GM12878 (cell line): Measurements from ENCODE around the gene PIGV. TPM values are rescaled to one million over a fixed set of nuclear protein-coding genes. Genes with fewer than 3 reads are reported as not detected.

Source experiments
- EED ChIP-seq: sonication (generic); IDR thresholded peaks from 2 replicates; pipeline ENCODE4 v1.6.1; 2016; ENCODE audit warnings: antibody characterized with exemption, low read depth
- KLF5 ChIP-seq: fragments of 450-650 bp; IDR thresholded peaks from 2 replicates; pipeline ENCODE4 v1.6.1; 2014; ENCODE audit warnings: mild to moderate bottlenecking; ENCODE audit not compliant: partially characterized antibody
- NR2C1 ChIP-seq: fragments of 450-650 bp; IDR thresholded peaks from 2 replicates; pipeline ENCODE4 v1.6.1; 2017; ENCODE audit warnings: antibody characterized with exemption, mild to moderate bottlenecking, moderate library complexity
- RAD51 ChIP-seq: fragments of 450-650 bp; IDR thresholded peaks from 2 replicates; pipeline ENCODE4 v1.6.1; 2016; ENCODE audit warnings: moderate library complexity, mild to moderate bottlenecking, inconsistent platforms
- SP1 ChIP-seq: IDR thresholded peaks from one replicate; pipeline ENCODE4 v1.6.1; 2011; ENCODE audit warnings: low read depth, low read length
- STAT1 ChIP-seq: fragments of 450-650 bp; conservative IDR thresholded peaks from 2 replicates; pipeline ENCODE4 v1.6.1; 2014; ENCODE audit warnings: antibody characterized with exemption, mild to moderate bottlenecking
- ZNF207 ChIP-seq: fragments of 450-650 bp; IDR thresholded peaks from 2 replicates; pipeline ENCODE4 v1.6.1; 2014; ENCODE audit warnings: antibody characterized with exemption, mild to moderate bottlenecking, borderline replicate concordance
- polyA plus RNA-seq, 11 experiments: library from polyadenylated mRNA; depleted of rRNA in 4 of 11; unstranded in 6 of 11; stranded (reverse) in 5 of 11; fragments of >200 nt; fragmentation: Nextera tagmentation in 4 of 11; fragmentation: Illumina TruSeq in 1 of 11; extraction: Ambion mirVana in 4 of 11; extraction: Trizol in 1 of 11; gene quantifications; 1 replicate in 1 of 11; 2 replicates in 10 of 11; pipeline versions ENCODE4 v1.2.1 to v1.2.3, GENCODE V29; 2011 to 2016; ENCODE audit warnings: inconsistent platforms in 2 of 11, missing spikeins in 2 of 11, low read depth in 1 of 11
- total RNA-seq, 4 experiments: library from RNA; depleted of rRNA in 3 of 4; stranded (reverse); fragments of >200 nt in 3 of 4; fragmentation: Illumina TruSeq in 1 of 4; extraction: Trizol in 1 of 4; gene quantifications; 2 replicates each; pipeline versions ENCODE4 v1.2.1 to v1.2.3, GENCODE V29; 2013 to 2021
- TF ChIP-seq, protein P1 (sequence below): fragments of 450-650 bp; IDR thresholded peaks from 2 replicates; pipeline ENCODE4 v1.6.1; 2017; ENCODE audit warnings: mild to moderate bottlenecking, moderate library complexity
- TF ChIP-seq, protein P2 (sequence below): fragments of 450-650 bp; formaldehyde crosslinking; IDR thresholded peaks from 2 replicates; pipeline ENCODE4 v1.5.0; 2022; ENCODE audit warnings: mild to moderate bottlenecking, missing genetic modification characterization
- TF ChIP-seq, protein P3 (sequence below): IDR thresholded peaks from 2 replicates; pipeline ENCODE4 v1.6.1; 2011; ENCODE audit warnings: borderline replicate concordance, low read depth, mild to moderate bottlenecking, moderate library complexity, low read length; ENCODE audit not compliant: insufficient read depth, poor library complexity, severe bottlenecking
- TF ChIP-seq, protein P4 (sequence below): fragments of 450-650 bp; IDR thresholded peaks from 2 replicates; pipeline ENCODE4 v1.6.1; 2016; ENCODE audit warnings: mild to moderate bottlenecking
- TF ChIP-seq, protein P5 (sequence below): IDR thresholded peaks from 2 replicates; pipeline ENCODE4 v1.6.1; 2012; ENCODE audit warnings: improper control_type of control experiment, low read depth, low read length; ENCODE audit not compliant: insufficient replicate concordance

The PIGV gene
- total and polyA plus RNA-seq, 10 of the 15 experiments (the other 5 are each of a cell fraction or from before 2014, with no cell fraction given): 8.8 to 18.1 (median 11.9) TPM

DNA sequence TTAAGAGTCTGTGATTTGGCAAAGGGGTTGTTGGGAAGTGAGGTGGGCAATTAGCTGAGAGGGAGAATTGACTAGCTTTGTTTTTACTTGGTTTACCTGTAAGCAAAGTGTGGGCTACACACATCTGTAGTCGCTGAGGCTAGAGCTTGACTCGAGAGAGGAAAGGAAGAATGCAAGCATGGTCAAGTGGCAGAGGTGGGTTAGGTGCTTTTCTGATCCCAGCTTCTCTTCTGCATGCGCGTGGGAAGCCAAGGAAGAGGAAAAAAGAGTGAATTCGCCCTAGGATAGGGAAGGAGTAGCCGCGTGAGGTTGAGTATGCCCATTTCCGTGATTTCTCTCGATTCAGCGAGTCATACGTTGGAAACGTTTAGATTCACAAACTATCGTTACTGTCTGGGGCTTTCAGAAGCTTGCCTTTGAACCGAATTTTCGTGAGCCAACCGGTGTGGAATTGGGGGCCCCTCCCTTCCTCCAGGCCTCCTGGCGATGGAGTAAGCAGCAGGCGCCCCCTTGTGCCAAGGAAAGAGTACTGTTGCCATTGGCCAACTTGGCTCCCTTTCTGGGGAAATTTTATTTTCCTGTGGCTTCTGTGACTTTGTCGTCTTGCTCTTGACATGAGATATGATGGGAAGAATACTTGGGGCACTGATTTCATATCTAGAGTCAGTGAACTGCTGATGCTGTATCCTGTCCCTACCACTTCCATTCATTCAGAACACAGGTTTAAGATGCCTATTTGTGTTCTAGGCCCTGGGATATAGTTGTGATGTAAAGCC lies 1.3 kb downstream of the PIGV start (continued):
- TF ChIP-seq, protein P1, sequence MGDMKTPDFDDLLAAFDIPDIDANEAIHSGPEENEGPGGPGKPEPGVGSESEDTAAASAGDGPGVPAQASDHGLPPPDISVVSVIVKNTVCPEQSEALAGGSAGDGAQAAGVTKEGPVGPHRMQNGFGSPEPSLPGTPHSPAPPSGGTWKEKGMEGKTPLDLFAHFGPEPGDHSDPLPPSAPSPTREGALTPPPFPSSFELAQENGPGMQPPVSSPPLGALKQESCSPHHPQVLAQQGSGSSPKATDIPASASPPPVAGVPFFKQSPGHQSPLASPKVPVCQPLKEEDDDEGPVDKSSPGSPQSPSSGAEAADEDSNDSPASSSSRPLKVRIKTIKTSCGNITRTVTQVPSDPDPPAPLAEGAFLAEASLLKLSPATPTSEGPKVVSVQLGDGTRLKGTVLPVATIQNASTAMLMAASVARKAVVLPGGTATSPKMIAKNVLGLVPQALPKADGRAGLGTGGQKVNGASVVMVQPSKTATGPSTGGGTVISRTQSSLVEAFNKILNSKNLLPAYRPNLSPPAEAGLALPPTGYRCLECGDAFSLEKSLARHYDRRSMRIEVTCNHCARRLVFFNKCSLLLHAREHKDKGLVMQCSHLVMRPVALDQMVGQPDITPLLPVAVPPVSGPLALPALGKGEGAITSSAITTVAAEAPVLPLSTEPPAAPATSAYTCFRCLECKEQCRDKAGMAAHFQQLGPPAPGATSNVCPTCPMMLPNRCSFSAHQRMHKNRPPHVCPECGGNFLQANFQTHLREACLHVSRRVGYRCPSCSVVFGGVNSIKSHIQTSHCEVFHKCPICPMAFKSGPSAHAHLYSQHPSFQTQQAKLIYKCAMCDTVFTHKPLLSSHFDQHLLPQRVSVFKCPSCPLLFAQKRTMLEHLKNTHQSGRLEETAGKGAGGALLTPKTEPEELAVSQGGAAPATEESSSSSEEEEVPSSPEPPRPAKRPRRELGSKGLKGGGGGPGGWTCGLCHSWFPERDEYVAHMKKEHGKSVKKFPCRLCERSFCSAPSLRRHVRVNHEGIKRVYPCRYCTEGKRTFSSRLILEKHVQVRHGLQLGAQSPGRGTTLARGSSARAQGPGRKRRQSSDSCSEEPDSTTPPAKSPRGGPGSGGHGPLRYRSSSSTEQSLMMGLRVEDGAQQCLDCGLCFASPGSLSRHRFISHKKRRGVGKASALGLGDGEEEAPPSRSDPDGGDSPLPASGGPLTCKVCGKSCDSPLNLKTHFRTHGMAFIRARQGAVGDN: peak; percentile 49; the same call in 1 of the 2 replicates
- TF ChIP-seq RAD51: no peak
- no peak for TF ChIP-seq KLF5
- TF ChIP-seq, protein P2, sequence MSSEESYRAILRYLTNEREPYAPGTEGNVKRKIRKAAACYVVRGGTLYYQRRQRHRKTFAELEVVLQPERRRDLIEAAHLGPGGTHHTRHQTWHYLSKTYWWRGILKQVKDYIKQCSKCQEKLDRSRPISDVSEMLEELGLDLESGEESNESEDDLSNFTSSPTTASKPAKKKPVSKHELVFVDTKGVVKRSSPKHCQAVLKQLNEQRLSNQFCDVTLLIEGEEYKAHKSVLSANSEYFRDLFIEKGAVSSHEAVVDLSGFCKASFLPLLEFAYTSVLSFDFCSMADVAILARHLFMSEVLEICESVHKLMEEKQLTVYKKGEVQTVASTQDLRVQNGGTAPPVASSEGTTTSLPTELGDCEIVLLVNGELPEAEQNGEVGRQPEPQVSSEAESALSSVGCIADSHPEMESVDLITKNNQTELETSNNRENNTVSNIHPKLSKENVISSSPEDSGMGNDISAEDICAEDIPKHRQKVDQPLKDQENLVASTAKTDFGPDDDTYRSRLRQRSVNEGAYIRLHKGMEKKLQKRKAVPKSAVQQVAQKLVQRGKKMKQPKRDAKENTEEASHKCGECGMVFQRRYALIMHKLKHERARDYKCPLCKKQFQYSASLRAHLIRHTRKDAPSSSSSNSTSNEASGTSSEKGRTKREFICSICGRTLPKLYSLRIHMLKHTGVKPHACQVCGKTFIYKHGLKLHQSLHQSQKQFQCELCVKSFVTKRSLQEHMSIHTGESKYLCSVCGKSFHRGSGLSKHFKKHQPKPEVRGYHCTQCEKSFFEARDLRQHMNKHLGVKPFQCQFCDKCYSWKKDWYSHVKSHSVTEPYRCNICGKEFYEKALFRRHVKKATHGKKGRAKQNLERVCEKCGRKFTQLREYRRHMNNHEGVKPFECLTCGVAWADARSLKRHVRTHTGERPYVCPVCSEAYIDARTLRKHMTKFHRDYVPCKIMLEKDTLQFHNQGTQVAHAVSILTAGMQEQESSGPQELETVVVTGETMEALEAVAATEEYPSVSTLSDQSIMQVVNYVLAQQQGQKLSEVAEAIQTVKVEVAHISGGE: no peak
- TF ChIP-seq, protein P3, sequence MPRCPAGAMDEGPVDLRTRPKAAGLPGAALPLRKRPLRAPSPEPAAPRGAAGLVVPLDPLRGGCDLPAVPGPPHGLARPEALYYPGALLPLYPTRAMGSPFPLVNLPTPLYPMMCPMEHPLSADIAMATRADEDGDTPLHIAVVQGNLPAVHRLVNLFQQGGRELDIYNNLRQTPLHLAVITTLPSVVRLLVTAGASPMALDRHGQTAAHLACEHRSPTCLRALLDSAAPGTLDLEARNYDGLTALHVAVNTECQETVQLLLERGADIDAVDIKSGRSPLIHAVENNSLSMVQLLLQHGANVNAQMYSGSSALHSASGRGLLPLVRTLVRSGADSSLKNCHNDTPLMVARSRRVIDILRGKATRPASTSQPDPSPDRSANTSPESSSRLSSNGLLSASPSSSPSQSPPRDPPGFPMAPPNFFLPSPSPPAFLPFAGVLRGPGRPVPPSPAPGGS: no peak
- peak; percentile 74 for TF ChIP-seq EED
- TF ChIP-seq, protein P4, sequence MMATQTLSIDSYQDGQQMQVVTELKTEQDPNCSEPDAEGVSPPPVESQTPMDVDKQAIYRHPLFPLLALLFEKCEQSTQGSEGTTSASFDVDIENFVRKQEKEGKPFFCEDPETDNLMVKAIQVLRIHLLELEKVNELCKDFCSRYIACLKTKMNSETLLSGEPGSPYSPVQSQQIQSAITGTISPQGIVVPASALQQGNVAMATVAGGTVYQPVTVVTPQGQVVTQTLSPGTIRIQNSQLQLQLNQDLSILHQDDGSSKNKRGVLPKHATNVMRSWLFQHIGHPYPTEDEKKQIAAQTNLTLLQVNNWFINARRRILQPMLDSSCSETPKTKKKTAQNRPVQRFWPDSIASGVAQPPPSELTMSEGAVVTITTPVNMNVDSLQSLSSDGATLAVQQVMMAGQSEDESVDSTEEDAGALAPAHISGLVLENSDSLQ: no peak
- TF ChIP-seq, protein P5, sequence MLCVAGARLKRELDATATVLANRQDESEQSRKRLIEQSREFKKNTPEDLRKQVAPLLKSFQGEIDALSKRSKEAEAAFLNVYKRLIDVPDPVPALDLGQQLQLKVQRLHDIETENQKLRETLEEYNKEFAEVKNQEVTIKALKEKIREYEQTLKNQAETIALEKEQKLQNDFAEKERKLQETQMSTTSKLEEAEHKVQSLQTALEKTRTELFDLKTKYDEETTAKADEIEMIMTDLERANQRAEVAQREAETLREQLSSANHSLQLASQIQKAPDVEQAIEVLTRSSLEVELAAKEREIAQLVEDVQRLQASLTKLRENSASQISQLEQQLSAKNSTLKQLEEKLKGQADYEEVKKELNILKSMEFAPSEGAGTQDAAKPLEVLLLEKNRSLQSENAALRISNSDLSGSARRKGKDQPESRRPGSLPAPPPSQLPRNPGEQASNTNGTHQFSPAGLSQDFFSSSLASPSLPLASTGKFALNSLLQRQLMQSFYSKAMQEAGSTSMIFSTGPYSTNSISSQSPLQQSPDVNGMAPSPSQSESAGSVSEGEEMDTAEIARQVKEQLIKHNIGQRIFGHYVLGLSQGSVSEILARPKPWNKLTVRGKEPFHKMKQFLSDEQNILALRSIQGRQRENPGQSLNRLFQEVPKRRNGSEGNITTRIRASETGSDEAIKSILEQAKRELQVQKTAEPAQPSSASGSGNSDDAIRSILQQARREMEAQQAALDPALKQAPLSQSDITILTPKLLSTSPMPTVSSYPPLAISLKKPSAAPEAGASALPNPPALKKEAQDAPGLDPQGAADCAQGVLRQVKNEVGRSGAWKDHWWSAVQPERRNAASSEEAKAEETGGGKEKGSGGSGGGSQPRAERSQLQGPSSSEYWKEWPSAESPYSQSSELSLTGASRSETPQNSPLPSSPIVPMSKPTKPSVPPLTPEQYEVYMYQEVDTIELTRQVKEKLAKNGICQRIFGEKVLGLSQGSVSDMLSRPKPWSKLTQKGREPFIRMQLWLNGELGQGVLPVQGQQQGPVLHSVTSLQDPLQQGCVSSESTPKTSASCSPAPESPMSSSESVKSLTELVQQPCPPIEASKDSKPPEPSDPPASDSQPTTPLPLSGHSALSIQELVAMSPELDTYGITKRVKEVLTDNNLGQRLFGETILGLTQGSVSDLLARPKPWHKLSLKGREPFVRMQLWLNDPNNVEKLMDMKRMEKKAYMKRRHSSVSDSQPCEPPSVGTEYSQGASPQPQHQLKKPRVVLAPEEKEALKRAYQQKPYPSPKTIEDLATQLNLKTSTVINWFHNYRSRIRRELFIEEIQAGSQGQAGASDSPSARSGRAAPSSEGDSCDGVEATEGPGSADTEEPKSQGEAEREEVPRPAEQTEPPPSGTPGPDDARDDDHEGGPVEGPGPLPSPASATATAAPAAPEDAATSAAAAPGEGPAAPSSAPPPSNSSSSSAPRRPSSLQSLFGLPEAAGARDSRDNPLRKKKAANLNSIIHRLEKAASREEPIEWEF: no peak
- TF ChIP-seq STAT1: 0 out of 2 replicates have a peak, but pooled peaks have one; percentile 42
- TF ChIP-seq ZNF207: peak; percentile 71; the same call in 1 of the 2 replicates
- no peak for TF ChIP-seq SP1
- TF ChIP-seq NR2C1: 0 out of 2 replicates have a peak, but pooled peaks have one; percentile 7
